ENCODE results near the gene FAM83D.
"Not testable (repeated sequence)": the region's sequence is repeated elsewhere in the genome, so short reads cannot be mapped to it uniquely, and the experiment has no call there.

Gene FAM83D

GRCh38 chr20:38935285-38935684 lies 9.1 kb downstream of the FAM83D start:
- no peak for DNase-seq (ENCODE audit: low read depth in 2 of 2)

- DNase-seq (ENCODE audit: low read depth in 2 of 2): no peak
These were observed 9.8 kb downstream of the FAM83D start for GRCh38 chr20:38935967-38936407.

GRCh38 chr20:38937000-38937399 lies 10.8 kb downstream of the FAM83D start:
- DNase-seq (ENCODE audit: low read depth in 2 of 2): no peak

- no peak for DNase-seq (ENCODE audit: low read depth in 2 of 2)
These were observed 11.8 kb downstream of the FAM83D start for GRCh38 chr20:38937978-38938473.

GRCh38 chr20:38939686-38940085 lies 13.5 kb downstream of the FAM83D start:
- no peak for DNase-seq (ENCODE audit: low read depth in 2 of 2)

- no peak for DNase-seq (ENCODE audit: low read depth in 2 of 2)
These were observed 14.4 kb downstream of the FAM83D start for GRCh38 chr20:38940644-38941043.

GRCh38 chr20:38941726-38942389 lies 15.6 kb downstream of the FAM83D start:
- no peak for DNase-seq (ENCODE audit: low read depth in 2 of 2)

GRCh38 chr20:38945012-38945411 lies 18.8 kb downstream of the FAM83D start:
- DNase-seq (ENCODE audit: low read depth in 2 of 2): no peak

GRCh38 chr20:38946836-38947235 lies 20.6 kb downstream of the FAM83D start:
- no peak for DNase-seq (ENCODE audit: low read depth in 2 of 2)

GRCh38 chr20:38947931-38948362 lies 21.7 kb downstream of the FAM83D start:
- no peak for DNase-seq (ENCODE audit: low read depth in 2 of 2)

GRCh38 chr20:38950254-38950653 lies 24.0 kb downstream of the FAM83D start:
- no peak for DNase-seq (ENCODE audit: low read depth in 2 of 2)

- DNase-seq (ENCODE audit: low read depth in 2 of 2): no peak
These were observed 25.4 kb downstream of the FAM83D start for GRCh38 chr20:38951611-38952010.

GRCh38 chr20:38952153-38952552 lies 25.9 kb downstream of the FAM83D start:
- DNase-seq (ENCODE audit: low read depth in 2 of 2): no peak

- DNase-seq (ENCODE audit: low read depth in 2 of 2): no peak
These were observed 27.6 kb downstream of the FAM83D start for GRCh38 chr20:38953630-38954340.

- DNase-seq (ENCODE audit: low read depth in 2 of 2): no peak
These were observed 31.1 kb downstream of the FAM83D start for GRCh38 chr20:38957235-38957876.

GRCh38 chr20:38957915-38958485 lies 31.8 kb downstream of the FAM83D start:
- no peak for DNase-seq (ENCODE audit: low read depth in 2 of 2)

- not testable (repeated sequence) for DNase-seq (ENCODE audit: low read depth in 2 of 2)
These were observed 34.0 kb downstream of the FAM83D start for GRCh38 chr20:38960187-38960687.

- peak in 1 of 2 donors; percentile 2 for DNase-seq (ENCODE audit: low read depth in 2 of 2)
These were observed 35.4 kb downstream of the FAM83D start for GRCh38 chr20:38961530-38962043.

GRCh38 chr20:38962044-38962927 lies 36.1 kb downstream of the FAM83D start, which contains the start of gene DHX35:
Gene DHX35 (plus strand): TSS chr20:38962344. CDS start chr20:38962368, 24 bp downstream.
- DNase-seq (ENCODE audit: low read depth in 2 of 2): peak; percentile 95 to 99

- no peak for DNase-seq (ENCODE audit: low read depth in 2 of 2)
These were observed 36.7 kb downstream of the FAM83D start for GRCh38 chr20:38962928-38963401.
